Mucosa of gallbladder (tissue), 1 donor: ENCODE data around the gene UBA1. TPM values are rescaled to one million over a fixed set of nuclear protein-coding genes. Genes with fewer than 3 reads are reported as not detected.

Source experiments
- DNase-seq: peaks from one replicate; pipeline ENCODE4 v3.0.0-alpha.2; 2020; ENCODE audit warnings: low spot score
- total RNA-seq: library from RNA; stranded (reverse); gene quantifications from one replicate; pipeline ENCODE4 v1.2.1, GENCODE V29; 2021
- donor health status: DM: no; HTN: no; CAD: no.

UBA1 gene
- total RNA-seq, 1 donor from 2014 or later, result 252 TPM

GRCh38 chrX:47212381-47213293, 19.0 kb downstream of the UBA1 start:
- no peak for DNase-seq

- DNase-seq, result no peak
Observed at GRCh38 chrX:47214435-47215077, 20.9 kb downstream of the UBA1 start.

- no peak for DNase-seq
Observed at GRCh38 chrX:47215291-47215900, 21.8 kb downstream of the UBA1 start.

- no peak for DNase-seq
Observed at GRCh38 chrX:47216393-47216925, 22.8 kb downstream of the UBA1 start.

DNA sequence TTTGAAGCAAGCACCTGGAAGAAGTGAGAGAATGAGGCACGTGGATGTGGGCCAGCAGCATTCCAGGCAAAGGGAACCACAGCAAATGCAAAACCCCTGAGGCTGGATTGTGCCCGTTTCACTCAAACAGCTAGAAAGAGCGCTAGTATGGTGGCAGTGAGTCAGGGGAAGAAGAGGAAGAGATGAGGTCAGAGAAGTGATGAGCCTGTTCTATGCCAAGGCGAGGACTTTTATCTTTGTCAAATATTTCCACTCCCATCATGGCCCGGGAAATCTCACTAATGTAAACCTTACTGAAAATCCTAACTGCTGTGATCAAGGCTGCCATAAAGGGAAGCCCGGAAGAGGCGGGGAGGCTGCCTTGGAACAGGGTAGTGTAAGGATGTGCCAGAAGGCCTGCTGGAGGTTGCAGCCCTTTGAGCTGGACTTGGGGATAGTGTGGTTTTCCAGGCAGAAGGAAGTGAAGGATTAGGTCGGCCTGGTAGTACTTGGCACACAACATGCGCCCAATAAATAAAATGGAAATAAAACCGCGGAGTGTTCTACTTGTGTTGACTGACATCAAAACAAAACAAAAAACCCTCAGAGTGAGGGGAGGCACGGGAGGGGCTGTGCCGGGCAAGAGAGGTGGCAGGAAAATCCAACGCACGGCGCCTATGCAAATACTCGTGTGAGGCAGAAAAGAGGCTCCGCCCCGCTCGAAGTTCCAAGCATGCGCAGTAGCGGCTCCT, 23.7 kb downstream of the UBA1 start:
- DNase-seq, result no peak

DNA sequence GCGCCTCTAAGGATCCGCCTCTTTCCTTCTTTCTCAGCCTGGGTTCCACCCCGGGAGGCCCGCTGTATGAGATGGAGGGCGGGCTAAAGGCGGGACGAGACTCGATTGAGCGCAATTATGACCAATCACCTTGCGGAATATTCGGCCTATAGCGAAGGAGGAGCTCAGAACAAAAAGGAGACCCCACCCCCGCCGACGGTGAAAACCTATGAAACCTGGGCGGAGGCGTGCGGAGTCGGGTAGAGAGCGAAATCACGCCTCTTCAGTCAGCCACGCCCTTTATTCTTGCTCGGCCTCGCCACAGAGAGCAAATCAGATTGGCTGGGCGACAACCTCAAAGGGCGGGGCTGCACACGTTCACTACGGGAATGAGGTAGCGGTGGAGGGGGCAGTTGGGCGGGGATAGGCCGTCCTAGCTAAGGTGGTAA, 24.2 kb downstream of the UBA1 start:
- DNase-seq, result peak; percentile 99

- peak; percentile 83 for DNase-seq
Observed at GRCh38 chrX:47218280-47218919, 24.8 kb downstream of the UBA1 start, which contains the start of gene CDK16. Gene CDK16 (plus strand): TSS chrX:47218681. CDS start chrX:47223558, 4,877 bp downstream.

DNA sequence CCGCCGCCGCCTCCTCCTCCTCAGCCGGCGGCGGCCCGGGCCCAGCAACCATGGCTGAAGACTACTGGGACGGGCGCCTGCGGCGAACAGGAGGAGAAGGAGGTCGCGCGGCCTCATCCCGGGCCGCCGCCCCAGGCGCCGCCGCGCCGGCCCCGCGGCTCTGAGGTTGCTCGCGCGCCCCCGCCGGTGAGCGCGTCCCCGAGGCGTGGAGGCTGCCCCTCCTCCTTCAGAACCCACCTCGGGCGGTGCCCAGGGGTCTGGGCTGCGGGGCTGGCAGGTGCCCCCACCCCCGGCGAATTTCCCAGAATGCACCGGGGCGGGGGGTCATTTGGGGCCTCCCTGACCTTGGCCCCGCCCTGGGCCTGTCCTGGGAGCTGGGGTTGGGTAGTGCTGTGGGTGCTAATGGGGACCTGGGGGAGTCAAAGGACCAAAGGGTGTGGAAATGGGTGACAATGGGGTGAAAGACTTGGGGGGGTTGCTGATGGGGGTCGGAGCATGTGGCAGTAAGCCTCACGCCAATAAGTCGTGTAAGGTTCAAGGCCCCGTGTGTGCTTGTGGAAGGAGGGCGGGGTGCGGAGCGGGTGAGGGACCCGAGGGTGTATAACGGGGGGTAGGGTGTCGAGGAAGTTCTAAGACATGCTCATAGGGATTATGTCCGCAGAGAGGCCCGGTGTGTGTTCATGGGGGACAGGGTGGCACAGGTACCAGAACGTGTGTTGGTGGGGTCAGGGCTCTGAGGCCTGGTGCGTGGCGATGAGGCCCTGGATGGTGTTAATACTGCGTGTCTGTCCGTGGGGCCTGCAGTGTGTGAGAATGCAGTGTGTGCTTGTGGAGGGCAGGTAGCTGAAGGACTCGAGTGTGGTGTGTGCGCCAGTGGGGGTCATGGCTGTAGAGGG, 25.5 kb downstream of the UBA1 start:
- no peak for DNase-seq

DNA sequence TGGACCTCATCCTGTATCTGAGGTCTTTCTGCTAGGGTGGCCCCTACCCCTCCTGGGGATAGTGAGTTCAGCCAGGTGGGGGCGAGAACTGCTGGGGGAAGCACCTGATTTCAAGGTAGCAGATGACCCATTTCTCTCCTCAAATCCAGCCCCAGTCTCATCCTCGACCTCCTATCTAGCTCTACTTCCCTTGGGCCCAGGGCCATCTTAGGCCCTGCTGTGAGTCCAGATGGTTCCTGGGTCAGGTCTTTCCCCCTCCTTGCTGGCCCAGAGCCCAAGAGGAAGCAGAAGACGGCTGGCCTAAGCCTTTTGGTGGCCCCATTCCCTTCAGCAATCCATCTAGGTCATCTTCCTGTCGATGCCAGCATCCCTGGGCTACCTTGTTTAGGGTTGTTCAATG, 28.1 kb downstream of the UBA1 start:
- DNase-seq, result no peak

DNA sequence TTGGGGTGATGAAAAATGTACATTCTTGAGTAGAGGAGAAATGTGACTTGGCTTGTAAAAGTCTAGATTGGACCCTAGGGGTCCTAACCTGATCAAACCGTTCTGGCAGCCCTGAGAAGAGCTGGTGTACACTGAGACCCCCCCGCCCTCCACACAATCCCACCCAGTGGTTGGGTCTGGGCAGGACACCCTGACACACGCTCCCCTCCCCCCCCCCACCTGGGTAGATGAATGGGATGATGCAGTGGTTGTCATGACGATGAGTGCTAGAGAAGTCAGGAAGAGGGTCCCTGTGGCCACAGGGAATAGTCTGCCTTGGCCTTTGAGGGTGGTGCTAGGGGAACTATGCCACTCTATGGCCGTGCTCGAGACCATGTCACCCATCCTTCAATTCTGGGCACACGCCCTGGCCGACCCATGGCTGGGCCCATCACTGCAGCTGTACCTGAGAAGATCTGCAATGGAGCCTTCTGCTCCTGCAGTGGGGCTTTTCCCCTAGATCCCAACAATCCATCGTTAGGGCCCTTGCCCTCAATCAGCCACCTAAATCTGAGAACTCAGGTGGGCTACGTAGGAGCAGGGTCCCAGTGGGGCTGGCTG, 29.2 kb downstream of the UBA1 start:
- DNase-seq, result no peak

- no peak for DNase-seq
Observed at GRCh38 chrX:47223476-47224250, 30.0 kb downstream of the UBA1 start.

- DNase-seq, result no peak
Observed at GRCh38 chrX:47224266-47224895, 30.8 kb downstream of the UBA1 start.

- DNase-seq, result no peak
Observed at GRCh38 chrX:47224896-47225290, 31.3 kb downstream of the UBA1 start.

- no peak for DNase-seq
Observed at GRCh38 chrX:47226071-47226470, 32.4 kb downstream of the UBA1 start.

- no peak for DNase-seq
Observed at GRCh38 chrX:47226531-47227333, 33.1 kb downstream of the UBA1 start.

DNA sequence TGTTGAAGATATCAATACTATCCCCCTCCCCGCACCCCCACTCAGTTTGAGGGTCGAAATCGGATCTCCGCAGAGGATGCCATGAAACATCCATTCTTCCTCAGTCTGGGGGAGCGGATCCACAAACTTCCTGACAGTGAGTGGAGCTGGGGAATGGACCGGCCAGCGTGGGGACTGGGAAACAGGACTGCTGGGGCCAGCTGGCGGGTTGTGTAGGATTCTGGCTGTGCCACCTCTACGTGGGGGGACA, 33.6 kb downstream of the UBA1 start:
- DNase-seq, result no peak

- no peak for DNase-seq
Observed at GRCh38 chrX:47228550-47229270, 35.1 kb downstream of the UBA1 start.
